Activated naive CD8-positive, alpha-beta T cell (primary cell): ENCODE measurements around the gene SPNS2.

Source experiments
- H3K27ac Mint-ChIP-seq: one replicate; pipeline ENCODE4 v1.8.0; 2021; ENCODE audit warnings: mixed read lengths
- H3K27me3 Mint-ChIP-seq: one replicate; pipeline ENCODE4 v1.8.0; 2021; ENCODE audit warnings: mixed read lengths
- H3K36me3 Mint-ChIP-seq: one replicate; pipeline ENCODE4 v1.8.0; 2021; ENCODE audit warnings: mixed read lengths
- H3K4me1 Mint-ChIP-seq: one replicate; pipeline ENCODE4 v1.8.0; 2021; ENCODE audit warnings: low read depth, mixed read lengths
- H3K4me3 Mint-ChIP-seq: one replicate; pipeline ENCODE4 v1.8.0; 2021; ENCODE audit warnings: mild to moderate bottlenecking, mixed read lengths
- H3K9me3 Mint-ChIP-seq: one replicate; pipeline ENCODE4 v1.8.0; 2021; ENCODE audit warnings: low read depth, mixed read lengths

Gene SPNS2

DNA sequence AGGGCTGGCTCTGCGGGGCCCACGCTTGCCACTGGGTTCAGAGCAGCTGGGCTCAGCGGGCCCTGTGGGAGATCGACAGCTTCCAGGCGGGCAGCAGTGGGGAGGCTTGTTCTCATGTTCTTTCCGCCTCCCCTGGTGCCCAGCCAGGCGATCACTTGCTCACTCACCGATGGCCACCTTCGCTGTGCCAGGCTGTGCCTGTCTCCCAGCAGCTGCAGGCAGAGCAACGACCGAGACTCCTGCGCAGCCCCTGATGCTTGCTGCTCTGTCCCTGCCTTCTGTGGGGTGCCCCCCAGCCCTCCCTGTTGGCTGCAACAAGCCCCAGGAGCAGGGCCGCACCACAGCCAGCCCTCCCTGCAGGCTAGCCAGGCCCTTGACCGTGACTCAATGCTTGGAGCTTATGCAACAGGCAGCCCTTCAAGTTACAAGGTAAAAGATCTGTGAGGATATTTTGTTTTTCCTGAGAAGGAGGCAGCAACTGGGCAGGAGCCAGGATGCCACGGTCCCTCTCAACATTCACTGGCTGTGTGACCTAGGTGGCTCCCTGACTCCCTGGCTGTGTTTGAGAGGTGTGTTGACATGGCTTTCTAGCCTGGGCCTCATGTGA lies 9.6 kb upstream of the SPNS2 start:
- Mint-ChIP-seq H3K36me3 (peaks cover 5% of the 10 kb centered on the region), H3K27ac (no peak overlapping the region), H3K27me3 (no peaks in the 10 kb centered on the region), H3K9me3 (no peaks in the 10 kb centered on the region), H3K4me3 (no peak overlapping the region), H3K4me1 (peaks cover 32% of the 10 kb centered on the region)

DNA sequence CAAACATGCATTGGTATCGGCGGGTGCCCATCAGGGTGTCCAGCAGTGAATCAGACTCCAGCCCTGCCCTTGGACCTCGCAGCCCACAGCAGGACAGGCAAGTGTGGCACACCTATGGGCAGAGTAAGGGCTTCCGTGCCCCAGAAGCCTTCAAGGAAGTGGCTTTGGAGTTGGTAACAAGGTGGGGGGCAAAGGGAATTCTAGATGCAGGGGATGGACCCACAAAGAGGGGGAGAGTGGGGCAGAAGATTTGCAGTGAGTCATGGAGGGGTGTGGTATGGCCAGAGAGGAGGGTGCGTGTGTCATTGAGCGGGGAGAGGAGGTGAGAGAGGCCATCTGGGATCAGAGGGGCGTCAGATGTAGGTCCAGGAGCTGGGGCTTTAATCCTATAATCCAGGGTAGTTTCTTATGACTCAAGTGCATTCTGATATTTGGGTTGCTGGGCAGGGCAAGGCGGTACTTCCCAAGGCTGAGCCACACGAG lies 8.5 kb upstream of the SPNS2 start:
- H3K36me3 Mint-ChIP-seq = peaks cover 3% of the 10 kb centered on the region
- H3K27ac Mint-ChIP-seq = no peak overlapping the region
- H3K9me3 Mint-ChIP-seq = no peaks in the 10 kb centered on the region
- H3K4me3 Mint-ChIP-seq = no peak overlapping the region
- peaks cover 26% of the 10 kb centered on the region for H3K4me1 Mint-ChIP-seq
- no peaks in the 10 kb centered on the region for H3K27me3 Mint-ChIP-seq

DNA sequence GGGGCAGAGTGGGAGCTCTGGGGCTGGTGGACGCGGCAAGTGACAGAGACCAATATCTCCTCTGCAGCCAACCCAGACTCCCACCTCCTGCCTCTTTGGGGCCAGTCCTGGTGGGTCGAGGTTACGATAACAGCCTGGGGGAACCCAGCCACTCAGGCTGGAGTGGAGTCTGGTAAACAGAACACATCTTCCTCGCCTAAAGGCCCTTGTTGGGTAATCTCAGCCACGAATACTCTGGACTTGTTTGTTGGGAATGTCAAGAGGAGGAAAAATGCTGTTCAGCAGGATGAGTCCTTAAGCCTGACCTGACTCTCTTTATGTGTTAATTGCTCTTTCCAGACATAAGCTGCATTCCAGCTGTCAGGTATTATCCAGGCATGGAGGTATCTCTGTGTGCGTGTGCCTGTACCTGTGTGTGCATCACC lies 8.0 kb upstream of the SPNS2 start:
- Mint-ChIP-seq H3K4me1 (peaks cover 23% of the 10 kb centered on the region), H3K9me3 (no peaks in the 10 kb centered on the region), H3K27ac (no peak overlapping the region), H3K36me3 (peaks cover 3% of the 10 kb centered on the region), H3K27me3 (no peaks in the 10 kb centered on the region), H3K4me3 (no peak overlapping the region)

DNA sequence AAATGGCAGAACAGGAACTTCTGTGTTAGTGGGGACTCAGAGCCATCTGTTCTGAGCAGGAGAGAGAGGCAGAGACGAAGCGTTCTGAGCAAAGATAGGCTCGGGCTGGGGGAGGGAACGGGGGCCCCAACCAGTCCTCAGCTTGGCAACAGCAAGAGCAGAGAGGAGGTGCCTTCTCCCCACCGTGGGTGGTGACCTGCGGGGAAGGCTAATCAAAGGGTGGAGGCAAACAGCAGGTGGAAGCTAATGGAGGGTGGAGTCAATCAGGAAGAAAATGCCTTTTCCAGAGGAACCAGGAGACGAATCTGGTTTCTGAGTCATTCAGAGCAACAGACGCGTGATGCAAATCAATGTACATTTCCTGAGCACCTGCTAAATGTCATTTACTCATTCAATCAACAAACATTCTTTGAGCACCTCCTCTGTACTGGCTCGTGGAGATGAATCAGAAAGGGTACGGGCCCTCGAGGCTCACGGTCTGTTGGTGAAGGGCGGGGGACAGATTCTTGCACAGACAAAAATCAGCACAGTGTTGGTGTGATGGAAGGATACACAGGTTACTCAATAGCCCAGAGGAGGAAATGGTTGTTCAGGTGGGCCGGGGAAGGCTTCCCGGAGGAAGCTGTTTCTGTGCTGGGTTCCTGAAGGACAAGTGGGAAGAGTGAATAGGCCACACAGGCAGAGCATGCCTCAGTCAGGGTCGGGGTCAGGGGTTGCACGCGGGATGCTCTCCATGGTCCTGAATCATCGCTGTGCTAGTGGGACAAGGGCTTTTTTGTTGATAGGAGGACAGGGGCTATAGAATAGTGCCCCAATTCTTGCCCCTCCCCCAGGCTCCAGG lies 5.7 kb upstream of the SPNS2 start:
- no peak overlapping the region for H3K4me3 Mint-ChIP-seq
- H3K36me3 Mint-ChIP-seq = peaks cover 3% of the 10 kb centered on the region
- no peaks in the 10 kb centered on the region for H3K9me3 Mint-ChIP-seq
- H3K27ac Mint-ChIP-seq = no peak overlapping the region
- H3K4me1 Mint-ChIP-seq = peaks cover 6% of the 10 kb centered on the region
- no peaks in the 10 kb centered on the region for H3K27me3 Mint-ChIP-seq

DNA sequence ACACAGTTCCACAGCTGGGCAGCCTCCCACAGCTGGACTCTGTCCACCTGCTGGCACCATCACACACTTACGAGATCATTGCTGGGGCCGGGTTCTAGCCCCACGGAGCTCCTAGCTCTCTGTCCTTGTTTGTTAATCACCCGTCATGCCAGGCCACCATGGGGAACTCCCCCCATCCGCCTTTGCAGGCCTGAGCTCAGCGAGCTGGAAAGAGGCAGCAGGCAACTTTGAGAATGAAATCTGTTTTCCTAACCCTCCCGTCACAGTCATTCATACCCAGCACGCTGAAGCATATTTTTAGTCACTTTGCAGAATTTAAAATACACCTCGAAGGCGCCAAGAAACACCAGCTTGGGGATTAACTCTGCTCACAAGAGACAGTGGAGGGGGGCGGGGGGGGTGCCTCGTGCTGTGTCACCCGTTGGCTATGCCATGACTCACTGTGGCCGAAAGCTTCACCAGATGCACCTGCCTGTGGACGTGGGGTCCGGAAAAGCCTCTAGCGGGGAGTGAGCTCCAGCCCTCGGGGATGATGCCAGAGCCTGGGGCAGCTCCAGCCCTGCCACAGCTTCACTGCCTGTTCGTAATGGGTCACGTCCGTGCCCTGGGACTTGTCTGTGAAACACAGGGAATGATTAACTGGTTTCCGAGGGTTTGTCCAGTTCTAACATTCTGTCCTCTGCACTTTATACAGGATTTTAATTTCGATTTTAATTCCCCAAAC lies 1.4 kb upstream of the SPNS2 start:
- Mint-ChIP-seq H3K36me3 (no peaks in the 10 kb centered on the region), H3K27me3 (peaks cover 8% of the 10 kb centered on the region), H3K9me3 (no peaks in the 10 kb centered on the region), H3K4me1 (peaks cover 24% of the 10 kb centered on the region), H3K27ac (no peak overlapping the region), H3K4me3 (peak overlapping the region; percentile 59)

DNA sequence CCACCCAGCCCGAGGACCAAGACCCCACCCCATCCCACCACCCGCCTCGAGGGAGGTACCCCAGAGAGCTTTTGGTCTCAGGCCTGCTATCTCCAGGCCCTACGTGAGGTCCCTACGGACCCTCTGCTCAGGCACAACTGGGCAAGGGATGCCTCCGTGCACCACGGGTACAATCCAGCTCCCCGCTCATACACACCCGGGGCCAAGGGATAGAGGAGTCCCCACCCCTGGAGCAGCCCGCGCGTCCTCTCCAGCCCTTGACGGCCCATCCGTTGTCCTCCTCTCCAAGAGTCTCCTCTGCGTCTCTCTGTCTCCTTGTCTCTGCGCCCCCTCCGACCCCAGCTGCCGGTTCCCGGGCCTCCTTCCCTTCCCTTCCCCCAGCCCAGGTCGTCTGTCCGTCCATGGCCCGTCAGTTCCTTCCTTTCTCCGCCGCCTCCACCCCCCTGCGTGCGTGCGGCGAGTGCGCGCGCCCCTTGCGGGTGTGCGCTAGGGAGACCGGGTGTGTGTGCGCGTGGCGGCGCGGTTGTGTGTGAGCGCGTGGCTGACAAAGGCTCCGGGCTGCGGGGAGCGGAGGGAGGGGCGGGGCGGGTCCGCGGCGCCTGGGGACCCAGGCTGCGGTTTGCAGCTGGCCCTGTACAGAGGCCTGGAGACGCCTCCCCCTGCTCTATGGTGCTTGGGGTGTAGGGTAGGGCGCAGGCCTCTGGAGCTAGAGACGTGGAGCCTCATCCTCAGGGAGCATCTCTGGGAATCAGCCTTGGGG lies 930 bp downstream of the SPNS2 start:
- Mint-ChIP-seq H3K4me1 (peaks cover 30% of the 10 kb centered on the region), H3K9me3 (no peaks in the 10 kb centered on the region), H3K36me3 (no peaks in the 10 kb centered on the region), H3K27me3 (peaks cover 8% of the 10 kb centered on the region), H3K27ac (no peak overlapping the region), H3K4me3 (peak overlapping the region; percentile 82)

DNA sequence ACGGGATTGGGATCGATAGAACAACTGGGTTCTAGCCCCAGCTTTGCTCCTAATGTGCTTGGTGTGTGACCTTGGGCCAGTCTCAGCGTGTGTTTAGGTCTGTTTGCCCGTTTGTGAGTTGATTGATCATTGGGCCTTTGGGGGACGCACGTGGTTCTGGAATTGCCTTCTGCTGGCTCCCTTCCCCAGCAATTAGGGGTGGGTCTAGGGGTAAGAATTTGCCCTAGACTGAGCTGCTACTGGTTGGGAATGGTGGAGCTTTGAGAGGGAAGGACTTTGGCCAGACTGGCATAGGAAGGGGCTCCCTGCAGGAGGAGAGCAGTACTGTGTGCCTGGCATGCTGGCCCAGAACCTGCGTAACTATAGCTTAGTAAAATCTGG lies 1.5 kb downstream of the SPNS2 start:
- no peak overlapping the region for H3K27ac Mint-ChIP-seq
- H3K27me3 Mint-ChIP-seq = peaks cover 8% of the 10 kb centered on the region
- H3K9me3 Mint-ChIP-seq = no peaks in the 10 kb centered on the region
- H3K4me3 Mint-ChIP-seq = peak overlapping the region; percentile 82
- H3K36me3 Mint-ChIP-seq = no peaks in the 10 kb centered on the region
- H3K4me1 Mint-ChIP-seq = peaks cover 35% of the 10 kb centered on the region

DNA sequence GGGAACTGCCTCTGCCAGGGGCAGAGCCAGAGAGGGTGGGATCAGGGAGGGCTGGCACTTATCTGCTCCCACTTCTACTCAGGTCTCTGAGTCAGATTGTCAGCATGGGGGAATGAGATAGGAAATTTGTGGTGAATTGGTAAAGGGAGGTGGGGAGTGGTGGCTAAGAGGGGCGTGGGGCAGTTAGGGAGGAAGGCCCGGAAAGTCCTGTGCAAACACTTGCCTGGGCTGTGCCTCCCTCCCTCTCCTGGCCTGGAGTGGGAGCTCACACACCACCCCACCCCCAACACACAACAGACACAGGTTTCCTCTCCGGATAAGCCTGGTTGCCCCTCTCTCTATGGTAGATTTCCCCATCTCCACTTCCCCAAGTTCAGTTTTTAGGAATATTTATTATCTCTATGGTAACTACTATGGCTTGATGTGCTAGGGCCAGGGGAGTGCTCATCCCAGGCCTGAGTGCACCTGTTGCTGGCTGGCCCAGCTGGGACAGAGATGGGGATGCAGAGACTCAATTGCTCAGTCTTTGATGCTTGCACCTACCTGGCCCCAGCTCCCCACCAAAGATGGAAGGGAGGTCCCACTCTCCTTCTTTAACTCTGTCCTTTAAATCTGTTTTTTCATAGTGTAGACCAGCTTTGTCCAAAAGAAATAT lies 2.7 kb downstream of the SPNS2 start:
- H3K4me1 Mint-ChIP-seq = peaks cover 36% of the 10 kb centered on the region
- H3K27ac Mint-ChIP-seq = no peak overlapping the region
- no peak overlapping the region for H3K4me3 Mint-ChIP-seq
- no peaks in the 10 kb centered on the region for H3K9me3 Mint-ChIP-seq
- peaks cover 8% of the 10 kb centered on the region for H3K27me3 Mint-ChIP-seq
- no peaks in the 10 kb centered on the region for H3K36me3 Mint-ChIP-seq

DNA sequence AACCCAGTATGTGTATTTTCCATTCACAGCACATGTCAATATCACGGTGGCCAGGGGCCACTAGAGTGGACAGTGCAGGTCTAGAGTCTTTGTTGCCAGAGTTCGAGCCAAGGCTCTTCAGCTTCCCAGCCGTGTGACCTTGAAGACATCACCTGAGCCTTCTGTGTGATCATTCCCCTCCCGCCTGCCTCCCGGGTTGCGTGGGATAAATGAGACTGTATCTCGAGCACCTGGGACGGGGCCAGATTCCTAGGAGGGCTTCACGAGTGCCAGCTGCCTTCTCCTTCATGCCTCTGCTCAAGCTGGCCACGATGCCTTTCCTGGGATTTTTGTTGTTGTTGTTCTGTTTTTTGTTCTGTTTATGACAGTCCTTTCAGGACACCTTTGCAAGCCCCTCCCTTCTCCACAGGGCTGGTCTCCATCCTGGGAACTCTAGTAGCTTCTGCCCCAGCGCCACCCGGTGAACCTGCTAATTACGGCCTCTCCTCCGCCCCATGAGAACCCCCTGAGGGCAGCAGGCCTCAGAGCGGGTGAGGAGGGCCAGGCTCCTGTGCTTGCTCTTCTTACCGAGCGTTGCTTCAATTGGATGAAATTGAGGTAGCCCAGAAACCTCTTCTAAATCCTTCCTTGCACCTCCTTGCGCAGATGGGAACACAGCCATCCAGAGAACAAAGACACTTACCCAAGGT lies 3.9 kb downstream of the SPNS2 start:
- Mint-ChIP-seq H3K4me1 (peaks cover 36% of the 10 kb centered on the region), H3K9me3 (no peaks in the 10 kb centered on the region), H3K27me3 (peaks cover 8% of the 10 kb centered on the region), H3K27ac (no peak overlapping the region), H3K4me3 (no peak overlapping the region), H3K36me3 (no peaks in the 10 kb centered on the region)

DNA sequence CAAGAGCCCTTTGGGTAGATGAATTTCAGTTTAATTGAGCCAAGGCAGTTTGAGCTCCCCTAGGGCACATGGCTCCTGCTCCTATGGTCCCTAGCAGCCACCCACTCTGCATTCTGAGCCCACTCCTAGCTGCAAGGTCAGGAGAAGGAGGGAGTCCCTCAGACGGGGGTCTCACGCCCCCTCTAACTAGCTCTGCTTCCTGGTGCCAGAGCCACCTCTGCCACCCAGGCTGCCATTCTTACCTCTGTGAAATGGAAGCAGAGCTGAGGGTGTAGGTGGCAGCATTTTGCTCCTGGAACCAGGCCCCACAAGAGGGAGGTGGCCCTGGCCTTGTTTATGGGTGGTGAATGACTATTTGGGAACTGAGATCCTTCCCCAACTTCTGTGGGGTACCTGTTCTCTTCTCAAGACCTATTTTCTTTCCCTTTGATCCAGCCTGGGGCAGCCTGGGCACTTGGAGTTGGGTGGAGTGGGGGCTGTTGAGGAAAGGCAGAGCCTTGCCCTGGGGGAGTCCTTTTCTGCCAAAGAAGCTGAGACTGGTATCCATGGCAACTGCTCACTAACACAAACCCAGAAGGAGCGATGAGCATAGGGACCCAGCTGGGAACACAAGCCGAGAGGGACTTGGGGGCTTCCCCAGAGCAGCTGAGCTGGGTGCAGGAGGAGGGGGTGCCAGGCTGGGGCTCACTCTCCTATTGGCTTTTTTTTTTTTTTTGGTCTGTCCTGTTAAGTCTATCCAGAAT lies 4.8 kb downstream of the SPNS2 start:
- Mint-ChIP-seq H3K9me3 (no peaks in the 10 kb centered on the region), H3K4me1 (peaks cover 39% of the 10 kb centered on the region), H3K4me3 (no peak overlapping the region), H3K27me3 (peaks cover 8% of the 10 kb centered on the region), H3K27ac (no peak overlapping the region), H3K36me3 (no peaks in the 10 kb centered on the region)

DNA sequence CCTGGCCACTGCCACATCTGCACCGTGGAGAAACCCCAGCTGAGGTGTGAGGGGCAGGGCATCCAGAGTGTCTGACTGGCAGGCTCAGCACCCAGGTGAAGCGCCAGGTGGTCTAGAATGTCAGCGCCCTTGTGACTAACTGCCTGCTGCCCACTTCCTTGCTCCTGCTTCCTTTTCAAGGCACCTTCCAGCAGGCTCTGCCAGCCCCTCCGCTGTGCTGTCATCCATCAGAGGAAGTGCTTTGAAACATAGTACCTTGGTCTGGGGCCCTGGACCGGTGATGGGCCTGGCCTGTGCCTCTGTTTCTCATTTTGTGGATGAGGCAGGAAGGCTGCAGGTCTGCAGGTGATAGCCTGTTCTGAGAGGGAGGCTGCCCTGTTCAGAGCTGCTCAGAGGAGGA lies 5.5 kb downstream of the SPNS2 start:
- Mint-ChIP-seq H3K9me3 (no peaks in the 10 kb centered on the region), H3K4me3 (no peak overlapping the region), H3K27me3 (peaks cover 8% of the 10 kb centered on the region), H3K4me1 (peaks cover 47% of the 10 kb centered on the region), H3K27ac (no peak overlapping the region), H3K36me3 (no peaks in the 10 kb centered on the region)

DNA sequence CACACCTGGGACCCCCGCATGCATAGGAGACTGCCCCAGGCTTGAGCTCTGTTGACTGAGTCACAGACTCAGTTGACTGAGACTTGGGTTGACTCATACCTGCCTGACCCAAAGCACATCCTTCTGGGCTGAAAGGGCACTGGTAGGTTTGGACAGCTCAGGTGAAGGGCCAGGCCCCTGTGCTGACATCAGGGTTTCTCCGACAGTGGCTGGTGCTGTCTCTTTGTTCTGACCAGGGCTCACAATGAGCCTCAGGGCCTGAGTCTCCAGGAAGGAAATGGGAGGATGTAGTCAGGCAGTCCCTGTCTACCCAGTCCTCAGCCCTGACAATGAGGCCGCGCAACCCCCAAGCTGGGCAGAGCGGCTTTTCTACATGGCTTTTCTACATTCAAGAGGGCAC lies 6.5 kb downstream of the SPNS2 start:
- no peak overlapping the region for H3K27ac Mint-ChIP-seq
- H3K4me3 Mint-ChIP-seq = peak overlapping the region; percentile 44
- H3K9me3 Mint-ChIP-seq = no peaks in the 10 kb centered on the region
- no peaks in the 10 kb centered on the region for H3K36me3 Mint-ChIP-seq
- peaks cover 45% of the 10 kb centered on the region for H3K4me1 Mint-ChIP-seq
- peaks cover 6% of the 10 kb centered on the region for H3K27me3 Mint-ChIP-seq

DNA sequence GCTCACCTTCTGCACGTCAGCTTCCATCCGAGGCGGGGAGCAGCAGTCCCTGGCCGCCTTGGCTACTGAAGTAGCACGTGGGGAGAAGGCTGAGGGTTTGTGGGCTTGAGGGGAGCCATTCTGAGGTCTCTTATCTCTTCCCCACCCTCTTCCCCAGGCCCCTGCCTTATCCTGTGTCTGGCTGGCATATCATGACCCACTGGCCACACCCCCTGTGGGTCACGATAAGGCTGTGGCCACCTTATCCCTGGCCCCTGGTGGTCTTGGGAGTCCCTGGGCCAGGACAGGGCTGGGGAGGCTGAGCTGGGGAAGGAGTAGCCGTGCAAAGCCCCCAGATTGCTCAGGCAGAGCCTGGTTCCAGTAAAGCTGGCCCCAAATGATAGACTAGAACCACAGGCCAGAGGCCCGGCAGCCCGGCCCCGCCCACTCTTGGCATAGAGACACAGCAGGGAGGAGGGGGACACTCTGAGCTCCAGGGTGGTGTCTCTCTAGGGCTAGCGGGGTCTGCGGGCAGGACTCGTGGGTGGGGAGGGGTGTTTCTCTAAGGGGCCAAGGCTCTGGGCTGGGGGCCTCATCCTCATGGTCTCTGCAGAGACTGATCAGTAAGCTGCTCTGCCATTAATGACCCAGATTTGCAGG lies 7.6 kb downstream of the SPNS2 start:
- H3K27me3 Mint-ChIP-seq = peaks cover 3% of the 10 kb centered on the region
- H3K4me1 Mint-ChIP-seq = peaks cover 38% of the 10 kb centered on the region
- H3K9me3 Mint-ChIP-seq = no peaks in the 10 kb centered on the region
- H3K4me3 Mint-ChIP-seq = no peak overlapping the region
- H3K27ac Mint-ChIP-seq = no peak overlapping the region
- H3K36me3 Mint-ChIP-seq = no peaks in the 10 kb centered on the region
